ENCODE measurements around the gene EBF4. TPM values are rescaled to one million over a fixed set of nuclear protein-coding genes. Genes with fewer than 3 reads are reported as not detected.

The EBF4 gene
- total RNA-seq, 4 donors from 2014 or later, result 3.7 to 101 (median 5.4) TPM

DNA sequence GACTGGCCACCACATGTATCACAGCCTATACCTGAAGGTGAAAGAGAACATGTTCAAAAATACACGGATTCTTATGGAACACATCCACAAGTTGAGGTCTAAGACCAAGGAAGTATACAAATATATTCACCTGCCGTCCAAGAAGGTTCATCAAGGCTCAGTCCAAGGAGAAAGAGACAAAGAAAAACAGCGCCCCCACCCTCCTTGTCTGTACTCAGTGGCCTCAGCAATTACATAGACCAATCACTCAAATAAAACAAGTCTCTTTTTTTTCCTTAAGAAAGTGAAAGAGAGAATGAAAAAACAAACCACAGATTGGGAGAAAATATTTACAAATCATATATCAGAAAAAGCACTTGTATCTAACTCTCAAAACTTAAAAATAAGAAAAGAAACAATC is 88.4 kb downstream of the EBF4 start:
- Histone ChIP-seq H3K9me3 (no peaks in the 10 kb centered on the region), H3K27me3 (peaks cover 29% of the 10 kb centered on the region), H3K36me3 (no peaks in the 10 kb centered on the region), H3K4me1 (no peaks in the 10 kb centered on the region), H3K4me3 (no peak overlapping the region), H3K27ac (no peak overlapping the region)
- intact Hi-C loops (cut with DNase I; ENCODE audit: low total_unique reads), result no loop called here
- in situ Hi-C loops (cut with MboI; ENCODE audit: low pct_ligation_motif_present in 1 of 4, low pct_unique_long_range_greater_than_20kb in 1 of 4, low sequenced_read_pairs in 3 of 4), result no loop called here
- DNase-seq, result no peak
- TF ChIP-seq POLR2A (IDR thresholded peaks at IDR 0.05), result no peak
- TF ChIP-seq POLR2AphosphoS5 (IDR thresholded peaks at IDR 0.05), result no peak
- WGBS, 2 donors (ENCODE audit: low coverage in 1 of 2), result 32 to 39% methylated on average over 3 of the region's 3 CpGs

DNA sequence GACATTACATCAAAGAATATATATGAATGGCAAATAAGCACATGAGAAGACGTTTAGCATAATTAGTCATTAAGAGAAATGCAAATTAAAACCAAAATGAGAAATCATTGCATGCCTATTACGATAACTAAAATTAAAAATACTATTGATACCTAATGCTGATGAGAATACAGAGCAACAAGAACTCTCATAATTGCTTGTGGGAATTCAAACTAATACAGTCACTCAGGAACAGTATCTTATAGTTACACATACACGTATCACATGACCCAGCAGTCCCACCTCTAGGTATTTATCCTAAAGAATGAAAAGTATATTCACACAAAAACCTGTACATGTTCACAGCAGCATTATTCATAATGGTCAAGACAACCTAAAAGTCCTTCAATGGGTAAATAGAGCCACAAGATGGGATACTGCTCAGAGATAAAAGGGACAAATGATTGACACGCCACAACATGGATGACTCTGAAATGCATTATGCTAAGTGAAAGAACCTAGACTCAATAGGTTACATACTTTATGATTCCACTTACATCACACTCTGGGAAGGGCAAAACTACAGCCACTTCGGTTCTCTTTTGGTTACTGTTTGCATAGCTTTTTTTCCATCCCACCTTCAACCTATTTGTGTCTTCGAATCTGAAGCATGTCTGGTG is 91.5 kb downstream of the EBF4 start:
- Histone ChIP-seq H3K4me3 (no peak overlapping the region), H3K9me3 (no peaks in the 10 kb centered on the region), H3K4me1 (no peaks in the 10 kb centered on the region), H3K27me3 (peaks cover 25% of the 10 kb centered on the region), H3K27ac (no peak overlapping the region), H3K36me3 (no peaks in the 10 kb centered on the region)
- in situ Hi-C loops (cut with MboI; ENCODE audit: low pct_ligation_motif_present in 1 of 4, low pct_unique_long_range_greater_than_20kb in 1 of 4, low sequenced_read_pairs in 3 of 4), result no loop called here
- DNase-seq, result no peak
- TF ChIP-seq EP300 (IDR thresholded peaks at IDR 0.05; ENCODE audit: low read depth) (no peak), POLR2AphosphoS5 (IDR thresholded peaks at IDR 0.05) (no peak), POLR2A (IDR thresholded peaks at IDR 0.05) (no peak)
- TF ChIP-seq, protein P1, sequence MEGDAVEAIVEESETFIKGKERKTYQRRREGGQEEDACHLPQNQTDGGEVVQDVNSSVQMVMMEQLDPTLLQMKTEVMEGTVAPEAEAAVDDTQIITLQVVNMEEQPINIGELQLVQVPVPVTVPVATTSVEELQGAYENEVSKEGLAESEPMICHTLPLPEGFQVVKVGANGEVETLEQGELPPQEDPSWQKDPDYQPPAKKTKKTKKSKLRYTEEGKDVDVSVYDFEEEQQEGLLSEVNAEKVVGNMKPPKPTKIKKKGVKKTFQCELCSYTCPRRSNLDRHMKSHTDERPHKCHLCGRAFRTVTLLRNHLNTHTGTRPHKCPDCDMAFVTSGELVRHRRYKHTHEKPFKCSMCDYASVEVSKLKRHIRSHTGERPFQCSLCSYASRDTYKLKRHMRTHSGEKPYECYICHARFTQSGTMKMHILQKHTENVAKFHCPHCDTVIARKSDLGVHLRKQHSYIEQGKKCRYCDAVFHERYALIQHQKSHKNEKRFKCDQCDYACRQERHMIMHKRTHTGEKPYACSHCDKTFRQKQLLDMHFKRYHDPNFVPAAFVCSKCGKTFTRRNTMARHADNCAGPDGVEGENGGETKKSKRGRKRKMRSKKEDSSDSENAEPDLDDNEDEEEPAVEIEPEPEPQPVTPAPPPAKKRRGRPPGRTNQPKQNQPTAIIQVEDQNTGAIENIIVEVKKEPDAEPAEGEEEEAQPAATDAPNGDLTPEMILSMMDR (IDR thresholded peaks at IDR 0.05), result no peak
- intact Hi-C loops (cut with DNase I; ENCODE audit: low total_unique reads), result no loop called here
- WGBS, 2 donors (ENCODE audit: low coverage in 1 of 2), result 59 to 70% methylated on average over 6 of the region's 6 CpGs

DNA sequence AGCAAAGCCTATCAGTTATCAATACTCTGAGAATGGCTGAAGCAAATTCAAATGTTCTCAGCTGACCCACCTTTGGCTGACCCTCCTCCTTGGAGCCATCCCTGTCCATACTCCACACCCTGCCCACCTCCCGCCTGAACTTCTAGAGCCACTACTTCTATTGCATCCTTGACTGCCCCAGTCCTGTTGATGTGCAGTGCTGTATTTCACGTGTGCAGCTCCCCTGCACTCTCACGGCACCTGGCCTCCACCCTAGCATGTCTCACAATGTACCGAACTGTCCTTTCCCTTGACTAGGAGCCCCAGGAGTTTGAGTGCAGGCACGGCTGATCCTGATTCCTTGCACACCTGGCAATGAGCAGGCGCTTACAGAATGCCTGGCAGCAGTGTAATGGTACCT is 100.9 kb downstream of the EBF4 start:
- Histone ChIP-seq H3K4me1 (no peaks in the 10 kb centered on the region), H3K27ac (no peak overlapping the region), H3K4me3 (no peak overlapping the region), H3K9me3 (no peaks in the 10 kb centered on the region), H3K36me3 (no peaks in the 10 kb centered on the region), H3K27me3 (peaks cover 19% of the 10 kb centered on the region)
- WGBS, 2 donors (ENCODE audit: low coverage in 1 of 2), result 79% methylated on average over 6 of the region's 6 CpGs; no CpG with 5 or more reads in 1 of the 2 donors
- DNase-seq, result no peak
- no peak for TF ChIP-seq EP300 (IDR thresholded peaks at IDR 0.05; ENCODE audit: low read depth)
- intact Hi-C loops (cut with DNase I; ENCODE audit: low total_unique reads), result loop anchor here (10.0 kb wide), 1 partner anchor 649 kb away; no protein-coding TSS in a partner anchor
- in situ Hi-C loops (cut with MboI; ENCODE audit: low pct_ligation_motif_present in 1 of 4, low pct_unique_long_range_greater_than_20kb in 1 of 4, low sequenced_read_pairs in 3 of 4), result no loop called here

DNA sequence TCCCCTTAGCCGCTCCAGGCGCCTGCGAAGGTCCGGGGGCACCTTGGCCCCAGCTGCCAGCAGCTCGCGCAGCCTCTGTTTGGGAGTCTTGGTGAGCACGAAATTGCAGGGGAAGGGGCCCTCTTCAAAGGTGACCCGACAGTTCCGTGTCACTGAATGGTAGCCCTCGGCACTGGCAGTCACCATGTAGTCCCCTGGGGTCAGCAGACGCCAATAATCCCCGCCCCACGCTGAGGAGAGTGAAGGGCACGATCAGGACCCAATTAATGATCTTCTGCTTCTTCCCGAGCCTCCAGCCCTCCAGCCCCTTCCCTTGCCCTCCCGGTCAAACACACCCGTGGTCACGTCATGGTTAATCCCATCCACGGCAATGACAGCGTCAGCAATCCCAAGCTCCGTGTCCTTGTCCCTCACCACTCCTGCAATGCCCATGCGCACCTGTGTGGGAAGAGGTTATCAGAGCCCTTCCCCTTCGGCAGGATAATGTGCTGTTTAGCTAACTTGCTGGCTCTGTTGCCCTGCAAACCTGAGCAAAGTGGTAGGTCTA is 101.7 kb downstream of the EBF4 start:
- H3K4me1 ChIP-seq, result no peaks in the 10 kb centered on the region
- no peak for DNase-seq
- peaks cover 27% of the 10 kb centered on the region for H3K27me3 ChIP-seq
- H3K36me3 ChIP-seq, result no peaks in the 10 kb centered on the region
- 89 to 96% methylated on average over 5 to 23 of the region's 23 CpGs for WGBS, 2 donors (ENCODE audit: low coverage in 1 of 2)
- in situ Hi-C loops (cut with MboI; ENCODE audit: low pct_ligation_motif_present in 1 of 4, low pct_unique_long_range_greater_than_20kb in 1 of 4, low sequenced_read_pairs in 3 of 4), result no loop called here
- no peak overlapping the region for H3K4me3 ChIP-seq
- H3K9me3 ChIP-seq, result no peaks in the 10 kb centered on the region
- intact Hi-C loops (cut with DNase I; ENCODE audit: low total_unique reads), result loop anchor here (10.0 kb wide), 1 partner anchor 649 kb away; no protein-coding TSS in a partner anchor
- TF ChIP-seq EP300 (IDR thresholded peaks at IDR 0.05; ENCODE audit: low read depth), result no peak
- no peak for TF ChIP-seq POLR2AphosphoS5 (IDR thresholded peaks at IDR 0.05)
- TF ChIP-seq, protein P1 (IDR thresholded peaks at IDR 0.05), result no peak
- TF ChIP-seq POLR2A (IDR thresholded peaks at IDR 0.05), result no peak
- H3K27ac ChIP-seq, result no peak overlapping the region

DNA sequence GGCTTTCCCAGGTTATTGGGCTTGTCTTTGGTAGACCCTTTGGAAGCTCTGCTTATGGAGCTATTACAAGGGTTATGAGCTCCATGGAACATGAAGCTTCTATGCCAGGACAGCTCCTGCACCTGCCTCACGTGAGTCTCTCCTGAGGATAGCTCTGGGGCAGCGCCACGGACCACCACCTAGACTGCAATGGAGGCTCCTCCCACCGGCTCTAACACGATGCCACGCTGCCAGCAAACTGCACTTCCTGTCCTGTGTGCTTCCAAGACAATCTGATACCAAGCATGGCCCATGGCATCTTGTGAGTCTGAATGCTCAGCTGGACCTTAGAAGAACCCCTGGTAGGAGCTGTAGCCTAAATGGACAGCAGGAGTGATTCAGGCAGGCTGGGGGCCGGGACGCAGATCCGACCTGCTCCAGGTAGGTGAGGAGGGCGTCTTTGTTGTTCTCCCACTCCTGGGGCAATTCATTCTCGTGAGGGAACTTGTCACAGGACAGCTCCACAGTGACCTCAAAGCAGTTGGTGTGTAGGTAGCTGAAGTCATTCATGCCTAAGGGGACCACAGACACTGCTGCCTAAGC is 102.4 kb downstream of the EBF4 start:
- no peak overlapping the region for H3K4me3 ChIP-seq
- peaks cover 34% of the 10 kb centered on the region for H3K27me3 ChIP-seq
- H3K36me3 ChIP-seq, result no peaks in the 10 kb centered on the region
- 78% methylated on average over 8 of the region's 11 CpGs; no CpG with 5 or more reads in 1 of the 2 donors for WGBS, 2 donors (ENCODE audit: low coverage in 1 of 2)
- H3K27ac ChIP-seq, result no peak overlapping the region
- no peak for DNase-seq
- H3K9me3 ChIP-seq, result no peaks in the 10 kb centered on the region
- intact Hi-C loops (cut with DNase I; ENCODE audit: low total_unique reads) (loop anchor here (5.0 to 10.0 kb wide), 2 partner anchors 212 to 650 kb away; no protein-coding TSS in a partner anchor), in situ Hi-C loops (cut with MboI; ENCODE audit: low pct_ligation_motif_present in 1 of 4, low pct_unique_long_range_greater_than_20kb in 1 of 4, low sequenced_read_pairs in 3 of 4) (no loop called here)
- H3K4me1 ChIP-seq, result peaks cover 0 to 5% (median 2%) of the 10 kb centered on the region in 4 donors
- TF ChIP-seq POLR2A (IDR thresholded peaks at IDR 0.05), result no peak
- TF ChIP-seq EP300 (IDR thresholded peaks at IDR 0.05; ENCODE audit: low read depth), result no peak
- TF ChIP-seq, protein P1 (IDR thresholded peaks at IDR 0.05), result no peak
- no peak for TF ChIP-seq POLR2AphosphoS5 (IDR thresholded peaks at IDR 0.05)
